Bronchial epithelial cell (primary cell): Measurements from ENCODE around the gene D2HGDH. TPM values are rescaled to one million over a fixed set of nuclear protein-coding genes. Genes with fewer than 3 reads are reported as not detected.
"Not testable (repeated sequence)": the region's sequence is repeated elsewhere in the genome, so short reads cannot be mapped to it uniquely, and the experiment has no call there.

Source experiments
- DNase-seq: peaks from one replicate; pipeline ENCODE4 v3.0.0-alpha.2; 2010; ENCODE audit warnings: low read depth
- FAIRE-seq: peaks from 2 replicates; lab custom pipeline; 2011; peaks lifted over from hg19 to GRCh38; lab: Jason Lieb, UNC
- H3K27me3 ChIP-seq: 2 replicates; pipeline ENCODE4 v1.5.1; 2011; ENCODE audit warnings: low read length; ENCODE audit not compliant: control insufficient read depth, insufficient read depth
- H3K36me3 ChIP-seq: 2 replicates; pipeline ENCODE4 v1.5.1; 2011; ENCODE audit warnings: low read length; ENCODE audit not compliant: control insufficient read depth, insufficient read depth
- H3K4me3 ChIP-seq: 2 replicates; pipeline ENCODE4 v1.5.1; 2011; ENCODE audit warnings: mild to moderate bottlenecking, low read depth, low read length, control low read depth
- CTCF ChIP-seq: IDR thresholded peaks from 2 replicates; pipeline ENCODE4 v1.5.1; 2011; ENCODE audit warnings: mild to moderate bottlenecking, moderate library complexity, low read length, control low read depth, inconsistent platforms; ENCODE audit not compliant: insufficient read depth, severe bottlenecking
- total RNA-seq: library from RNA; depleted of rRNA; stranded (reverse); fragments of >200 nt; gene quantifications from 2 replicates; pipeline ENCODE4 v1.2.1, GENCODE V29; 2014

Gene D2HGDH
- total RNA-seq, 1 donor from 2014 or later, result 10.3 TPM

- Histone ChIP-seq H3K36me3 (no peaks in the 10 kb centered on the region), H3K4me3 (no peak overlapping the region), H3K27me3 (no peaks in the 10 kb centered on the region)
- DNase-seq, result no peak
- FAIRE-seq, result no peak
- no peak for TF ChIP-seq CTCF
These were observed 42.8 kb downstream of the D2HGDH start for GRCh38 chr2:241777170-241777685.

GRCh38 chr2:241777686-241778627 lies 43.5 kb downstream of the D2HGDH start:
- DNase-seq (peak; percentile 36), FAIRE-seq (no peak)
- H3K4me3 ChIP-seq, result no peak overlapping the region
- TF ChIP-seq CTCF, result no peak
- H3K36me3 ChIP-seq, result no peaks in the 10 kb centered on the region
- no peaks in the 10 kb centered on the region for H3K27me3 ChIP-seq

- DNase-seq (no peak), FAIRE-seq (no peak)
- no peak for TF ChIP-seq CTCF
- Histone ChIP-seq H3K27me3 (no peaks in the 10 kb centered on the region), H3K36me3 (no peaks in the 10 kb centered on the region), H3K4me3 (no peak overlapping the region)
These were observed 46.6 kb downstream of the D2HGDH start for GRCh38 chr2:241780939-241781569.

- H3K4me3 ChIP-seq, FAIRE-seq: not testable (repeated sequence)
These were observed 47.6 kb downstream of the D2HGDH start for GRCh38 chr2:241782053-241782452.

GRCh38 chr2:241788135-241788534 lies 53.7 kb downstream of the D2HGDH start:
- TF ChIP-seq CTCF, result no peak
- FAIRE-seq (no peak), DNase-seq (no peak)
- H3K4me3 ChIP-seq, result no peak overlapping the region
- no peaks in the 10 kb centered on the region for H3K36me3 ChIP-seq
- H3K27me3 ChIP-seq, result no peaks in the 10 kb centered on the region

More at GRCh38 chr2:241782053-241782452, 47.6 kb downstream of the D2HGDH start:
- H3K27me3 ChIP-seq, H3K36me3 ChIP-seq, DNase-seq: not testable (repeated sequence)

- no peak for TF ChIP-seq CTCF
- H3K4me3 ChIP-seq, result no peak overlapping the region
- FAIRE-seq, result no peak
- H3K27me3 ChIP-seq, result no peaks in the 10 kb centered on the region
- DNase-seq, result peak; percentile 14
- no peaks in the 10 kb centered on the region for H3K36me3 ChIP-seq
These were observed 54.1 kb downstream of the D2HGDH start for GRCh38 chr2:241788572-241788971.

- H3K36me3 ChIP-seq, FAIRE-seq, H3K27me3 ChIP-seq, H3K4me3 ChIP-seq: not testable (repeated sequence)
- DNase-seq, result peak; percentile 13
These were observed 57.0 kb downstream of the D2HGDH start for GRCh38 chr2:241791385-241791784.
